Peyer's patch (tissue), 4 donors: ENCODE results near the gene ERMARD.

Source experiments
- POLR2A ChIP-seq, 2 donors: fragments of 450-650 bp; IDR thresholded peaks; one replicate each; pipeline ENCODE4 v1.5.1; 2017; ENCODE audit warnings: antibody characterized with exemption in 2 of 2, mild to moderate bottlenecking in 2 of 2, moderate library complexity in 2 of 2
- TF ChIP-seq, protein P1 (sequence below), 6 experiments: fragments of 450-650 bp in 4 of 6; fragments of 200-600 bp in 2 of 6; sonication (generic) in 1 of 6; IDR thresholded peaks; one replicate each; pipeline ENCODE4 v1.5.1; 2017 to 2019; ENCODE audit warnings: antibody characterized with exemption in 6 of 6, mild to moderate bottlenecking in 3 of 6, moderate library complexity in 1 of 6

DNA sequence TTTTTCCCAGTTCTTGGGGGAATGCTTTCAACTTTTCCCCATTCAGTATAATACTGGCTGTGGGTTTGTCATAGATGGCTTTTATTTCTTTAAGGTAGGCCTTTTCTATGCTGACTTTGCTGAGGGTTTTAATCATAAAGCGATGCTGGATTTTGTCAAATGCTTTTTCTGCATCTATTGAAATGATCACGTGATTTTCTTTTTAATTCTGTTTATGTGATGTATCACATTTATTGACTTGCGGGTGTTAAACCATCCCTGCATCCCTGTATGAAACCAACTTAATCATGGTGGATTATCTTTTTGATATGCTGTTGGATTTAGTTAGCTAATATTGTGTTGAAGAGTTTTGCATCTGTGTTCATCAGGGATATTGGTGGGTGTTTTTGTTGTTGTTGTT lies 65.6 kb downstream of the ERMARD start:
- TF ChIP-seq, protein P1, sequence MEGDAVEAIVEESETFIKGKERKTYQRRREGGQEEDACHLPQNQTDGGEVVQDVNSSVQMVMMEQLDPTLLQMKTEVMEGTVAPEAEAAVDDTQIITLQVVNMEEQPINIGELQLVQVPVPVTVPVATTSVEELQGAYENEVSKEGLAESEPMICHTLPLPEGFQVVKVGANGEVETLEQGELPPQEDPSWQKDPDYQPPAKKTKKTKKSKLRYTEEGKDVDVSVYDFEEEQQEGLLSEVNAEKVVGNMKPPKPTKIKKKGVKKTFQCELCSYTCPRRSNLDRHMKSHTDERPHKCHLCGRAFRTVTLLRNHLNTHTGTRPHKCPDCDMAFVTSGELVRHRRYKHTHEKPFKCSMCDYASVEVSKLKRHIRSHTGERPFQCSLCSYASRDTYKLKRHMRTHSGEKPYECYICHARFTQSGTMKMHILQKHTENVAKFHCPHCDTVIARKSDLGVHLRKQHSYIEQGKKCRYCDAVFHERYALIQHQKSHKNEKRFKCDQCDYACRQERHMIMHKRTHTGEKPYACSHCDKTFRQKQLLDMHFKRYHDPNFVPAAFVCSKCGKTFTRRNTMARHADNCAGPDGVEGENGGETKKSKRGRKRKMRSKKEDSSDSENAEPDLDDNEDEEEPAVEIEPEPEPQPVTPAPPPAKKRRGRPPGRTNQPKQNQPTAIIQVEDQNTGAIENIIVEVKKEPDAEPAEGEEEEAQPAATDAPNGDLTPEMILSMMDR (IDR thresholded peaks at IDR 0.05), result no peak
- TF ChIP-seq POLR2A (IDR thresholded peaks at IDR 0.05), result no peak
